GM10248 (cell line): ENCODE data around the gene PNPLA2.

Experiments
- CTCF ChIA-PET: fragments of 300-600 bp; sonication (Branson Sonifier 250); formaldehyde crosslinking; extraction: SDS; loops from one replicate; lab custom pipeline; 2021; ENCODE audit warnings: antibody characterized with exemption; lab: Yijun Ruan, JAX
- POLR2A ChIA-PET: fragments of 350-650 bp; sonication (Branson Sonifier 250); formaldehyde crosslinking; extraction: SDS; loops from one replicate; lab custom pipeline; 2020; ENCODE audit warnings: antibody characterized with exemption; lab: Yijun Ruan, JAX
- DNase-seq: peaks from one replicate; pipeline ENCODE4 v3.0.0; 2012; ENCODE audit errors: extremely low spot score
- CTCF ChIP-seq: IDR thresholded peaks from 2 replicates; pipeline ENCODE4 v1.5.1; 2012; ENCODE audit warnings: mild to moderate bottlenecking, low read depth; ENCODE audit errors: extremely low read depth, missing control alignments, control extremely low read depth

Gene PNPLA2

DNA sequence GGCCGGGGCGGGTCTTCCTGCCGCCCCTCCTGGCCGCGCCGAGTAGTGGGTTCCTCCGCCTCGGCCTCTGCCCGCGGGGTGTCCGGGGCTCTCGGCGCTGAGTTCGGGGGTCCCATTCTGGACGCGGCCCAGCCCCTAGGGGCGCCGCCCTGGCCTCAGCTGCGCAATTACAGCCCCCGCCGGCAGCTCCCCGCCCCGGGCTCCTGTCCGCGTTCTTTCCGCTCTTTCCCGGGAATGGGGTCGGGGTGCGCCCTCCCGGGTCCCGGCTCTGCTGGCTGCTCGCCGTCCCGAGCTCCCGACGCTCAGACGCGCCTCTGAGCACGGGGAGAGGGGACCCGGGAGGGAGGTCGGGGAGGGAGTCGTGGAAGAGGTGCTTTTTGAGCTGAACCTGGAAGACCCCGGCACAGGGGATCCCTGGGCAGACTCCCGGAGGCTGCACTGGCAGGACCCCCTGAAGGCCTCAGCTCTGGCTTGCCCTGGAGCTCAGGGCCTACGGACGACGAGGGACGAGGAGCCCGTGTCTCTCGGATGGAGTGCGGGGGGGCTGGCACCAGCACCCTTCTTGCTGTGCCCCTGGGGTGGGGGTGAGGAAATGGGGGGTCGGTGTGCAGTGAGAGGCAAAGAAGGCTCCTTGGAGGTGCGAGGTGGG, 24.5 kb downstream of the PNPLA2 start:
- no peak for DNase-seq
- TF ChIP-seq CTCF, result no peak
- CTCF ChIA-PET, result interaction anchor here (0.9 to 1.7 kb wide), 5 partner anchors 12 to 210 kb away, joined by 3 to 7 read pairs (median 3); partner anchors contain the start of gene PNPLA2
- POLR2A ChIA-PET, result interaction anchor here (0.6 to 1.3 kb wide), 4 partner anchors 11 to 237 kb away, joined by 4 to 6 read pairs (median 5); partner anchors contain the start of genes CD151 and PNPLA2

- no peak for DNase-seq
- ChIA-PET CTCF (interaction anchor here (1.2 to 1.7 kb wide), 3 partner anchors 13 to 209 kb away, joined by 3 to 5 read pairs (median 3); no protein-coding TSS in a partner anchor), POLR2A (interaction anchor here (0.6 to 1.3 kb wide), 3 partner anchors 10 to 236 kb away, joined by 4 to 6 read pairs (median 5); partner anchors contain the start of gene CD151)
- TF ChIP-seq CTCF, result no peak
Observed at GRCh38 chr11:843818-844692, 25.3 kb downstream of the PNPLA2 start.

DNA sequence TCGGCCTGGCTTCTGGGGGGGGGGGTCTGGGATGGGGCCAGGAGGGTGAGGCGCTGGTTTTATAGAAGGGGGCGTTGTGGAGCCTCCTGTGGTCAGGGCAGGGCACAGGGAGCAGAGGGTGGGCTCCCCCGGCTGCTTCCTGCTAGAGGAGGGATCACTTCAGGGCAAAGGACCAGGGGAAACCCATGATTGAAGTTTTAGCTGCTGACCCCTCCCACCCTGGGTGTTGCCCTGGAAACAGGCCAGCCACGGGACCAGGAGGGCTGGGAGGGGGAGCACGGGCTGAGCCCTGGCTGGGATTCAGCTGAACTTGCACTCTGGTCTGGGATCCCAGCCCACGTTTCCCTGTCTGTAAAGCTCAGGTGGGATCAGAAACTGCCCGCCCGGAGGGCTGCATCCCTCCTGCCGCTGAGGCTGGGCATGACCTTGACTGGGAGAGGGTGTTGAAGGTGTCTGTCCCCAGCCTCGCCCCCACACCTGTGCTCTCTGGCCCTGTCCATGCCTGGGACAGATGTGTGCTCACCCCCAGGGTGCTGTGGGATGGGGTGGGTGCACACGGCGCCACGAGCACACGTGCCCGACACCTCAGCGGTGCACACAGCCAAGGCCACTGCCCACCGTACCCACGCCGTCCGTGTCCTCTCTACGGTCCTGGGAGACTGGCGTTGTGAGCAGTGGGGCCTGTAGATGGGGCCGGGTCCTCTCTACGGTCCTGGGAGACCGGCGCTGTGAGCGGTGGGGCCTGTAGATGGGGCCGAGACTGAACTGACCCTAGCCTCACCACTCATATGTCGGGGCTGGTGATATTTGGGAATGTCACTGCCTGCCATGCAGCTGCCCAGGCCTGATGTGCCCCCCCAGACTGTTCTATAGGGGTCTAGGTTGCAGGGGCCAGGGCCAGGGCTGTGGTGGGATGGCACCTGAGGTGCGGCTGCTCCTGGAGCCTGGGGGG, 26.3 kb downstream of the PNPLA2 start:
- CTCF ChIA-PET, result interaction anchor here (1.2 kb wide), 1 partner anchor 207 kb away, joined by 5 read pairs; no protein-coding TSS in a partner anchor
- no peak for TF ChIP-seq CTCF
- POLR2A ChIA-PET, result no interaction called here
- DNase-seq, result peak; percentile 63

DNA sequence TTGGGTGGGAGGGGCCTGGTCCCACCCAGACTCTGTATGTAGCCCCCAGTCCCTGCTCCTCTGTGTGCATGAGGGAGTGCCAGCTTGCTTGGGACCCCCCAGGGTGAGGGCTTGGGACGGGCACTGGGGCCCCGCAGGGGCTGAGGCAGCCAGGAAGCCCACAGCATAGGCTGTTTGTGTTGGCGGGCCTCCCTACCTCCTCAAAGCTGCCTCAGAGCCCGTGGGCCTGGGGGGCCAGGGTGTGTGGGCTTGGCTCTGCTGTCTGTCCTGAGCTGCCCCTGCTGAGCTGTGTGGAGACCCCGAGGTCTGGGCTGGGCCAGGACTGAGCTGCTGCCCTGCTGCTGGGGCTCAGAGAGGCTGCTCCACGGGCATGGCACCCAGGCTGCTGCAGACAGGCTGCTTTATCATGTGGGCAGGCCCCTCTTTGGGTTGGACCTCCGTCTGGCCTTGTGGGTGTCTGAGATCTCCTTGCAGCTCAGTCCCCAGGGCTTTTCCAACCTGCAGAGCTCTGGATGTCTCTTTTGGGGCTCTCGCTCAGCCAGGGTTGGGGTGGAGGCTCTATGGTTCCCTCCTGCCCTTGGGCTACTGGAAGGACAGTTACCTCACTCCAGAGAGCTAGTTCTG, 27.3 kb downstream of the PNPLA2 start:
- POLR2A ChIA-PET, result no interaction called here
- no peak for DNase-seq
- CTCF ChIA-PET, result interaction anchor here (1.1 to 3.7 kb wide), 4 partner anchors 8 to 205 kb away, joined by 3 to 48 read pairs (median 10); no protein-coding TSS in a partner anchor
- no peak for TF ChIP-seq CTCF

DNA sequence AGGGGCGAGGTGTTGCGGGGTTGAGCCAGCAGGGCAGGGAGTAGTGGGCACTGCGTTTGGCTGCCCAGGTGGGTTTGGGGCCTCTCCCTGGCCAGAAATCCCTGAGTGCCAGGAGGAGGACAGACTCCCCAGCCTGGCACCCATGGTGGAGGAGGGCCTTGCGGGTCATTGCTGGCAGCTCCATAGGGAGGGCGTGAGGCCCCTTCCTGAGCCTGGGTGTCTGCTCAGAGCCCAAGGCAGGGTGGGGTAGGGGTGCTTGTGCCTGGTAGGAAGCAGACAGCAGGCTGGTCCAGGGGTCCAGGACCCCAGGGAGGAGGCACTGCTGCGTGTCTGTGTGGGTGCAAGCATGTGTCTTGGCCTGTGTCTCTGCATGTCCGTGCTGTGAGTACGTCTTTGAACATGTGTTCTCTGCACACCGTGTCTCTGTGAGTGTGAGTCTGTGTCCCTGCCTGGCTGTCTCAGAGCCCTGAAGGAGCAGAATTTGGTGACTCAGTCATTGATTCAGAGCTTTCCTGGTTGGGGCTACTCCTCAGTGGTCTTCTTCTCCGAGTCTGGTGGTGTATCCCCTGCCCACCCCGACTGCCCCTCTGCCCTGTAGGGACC, 27.9 kb downstream of the PNPLA2 start:
- no peak for TF ChIP-seq CTCF
- ChIA-PET POLR2A (no interaction called here), CTCF (interaction anchor here (1.1 to 3.7 kb wide), 9 partner anchors 8 to 204 kb away, joined by 3 to 48 read pairs (median 7); no protein-coding TSS in a partner anchor)
- no peak for DNase-seq
